ENCODE data around the gene RAD23B.
A peak's percentile ranks its signal among the peaks of the same experiment; 100 is the strongest.

The RAD23B gene

DNA sequence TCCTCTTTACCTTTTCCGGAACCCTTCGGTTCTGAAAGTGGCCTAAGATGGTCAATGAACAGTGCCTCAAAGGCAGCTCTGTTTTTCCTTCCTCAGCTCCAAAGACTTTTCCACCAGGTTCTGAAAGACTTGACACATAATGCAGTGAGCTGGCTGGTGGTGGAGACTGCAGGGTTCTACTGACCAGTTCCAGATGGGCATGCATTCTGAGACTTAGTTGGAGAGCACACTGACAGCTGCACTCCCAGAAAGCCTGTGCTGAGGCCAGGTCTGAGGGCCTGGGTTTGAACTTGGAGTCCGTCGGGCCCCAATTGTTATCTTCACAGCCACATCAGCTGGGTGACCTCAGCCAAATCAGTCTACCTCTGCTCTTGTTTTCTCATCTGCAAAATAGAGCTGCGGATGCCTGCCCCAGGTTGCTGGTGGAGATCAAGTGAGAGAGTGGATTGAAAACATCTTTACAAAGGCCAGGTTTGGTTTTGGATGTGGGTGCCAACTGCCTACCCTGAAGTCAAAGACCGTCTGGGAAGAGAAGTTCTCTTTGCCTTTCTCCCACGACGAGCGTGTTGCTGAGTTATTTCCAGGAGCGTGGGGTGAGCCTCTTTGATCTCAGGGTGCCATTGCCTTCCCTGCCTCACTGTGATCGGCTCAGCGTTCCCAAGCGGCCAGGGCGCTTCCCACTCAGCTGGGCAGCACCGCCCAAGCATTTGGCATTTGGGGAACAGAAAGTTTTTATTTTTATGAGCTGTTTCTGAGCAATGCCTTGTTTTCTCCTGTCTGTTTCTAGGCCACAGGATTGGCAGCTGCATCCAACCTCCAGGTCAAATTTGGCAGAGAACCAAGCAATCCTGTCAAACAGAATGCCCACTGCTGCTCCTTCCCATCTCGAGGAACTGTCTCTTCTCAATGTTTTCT, 54.9 kb downstream of the RAD23B start:
- no peak for DNase-seq

DNA sequence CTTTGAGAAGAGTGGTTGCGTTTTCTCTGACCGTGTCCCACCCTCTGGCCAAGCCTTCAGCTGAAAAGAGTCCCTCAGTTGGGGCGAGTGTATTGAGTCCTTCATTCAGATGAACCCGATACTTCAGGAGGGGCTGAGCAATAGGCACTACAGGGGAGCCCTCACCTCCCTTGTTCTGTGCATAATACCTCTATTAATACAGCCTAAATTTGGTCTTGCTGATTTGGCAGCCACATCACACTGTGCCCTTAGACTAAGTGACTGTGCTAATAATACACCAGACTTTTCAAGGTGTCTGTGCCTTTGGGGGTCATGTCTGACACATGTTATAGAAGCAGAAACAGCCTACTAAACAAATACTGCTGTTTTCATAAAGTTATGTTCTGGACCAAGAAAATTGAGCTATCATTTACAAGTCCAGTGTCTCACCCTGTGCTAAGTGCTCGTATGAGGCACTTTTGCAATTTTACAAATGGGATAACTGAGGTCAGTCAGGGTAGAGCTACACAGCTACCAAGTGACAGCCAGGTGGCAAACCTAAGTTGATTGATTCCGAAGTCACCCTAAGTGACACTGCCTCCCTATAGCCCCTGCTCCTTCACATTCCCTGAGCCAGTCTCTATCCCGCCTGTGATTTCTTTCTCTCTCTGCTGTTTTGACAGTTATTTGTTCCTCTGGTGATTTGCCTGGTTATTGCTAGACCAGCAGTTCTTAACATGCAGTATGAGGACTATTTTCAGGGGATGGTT, 56.0 kb downstream of the RAD23B start:
- no peak for DNase-seq

DNA sequence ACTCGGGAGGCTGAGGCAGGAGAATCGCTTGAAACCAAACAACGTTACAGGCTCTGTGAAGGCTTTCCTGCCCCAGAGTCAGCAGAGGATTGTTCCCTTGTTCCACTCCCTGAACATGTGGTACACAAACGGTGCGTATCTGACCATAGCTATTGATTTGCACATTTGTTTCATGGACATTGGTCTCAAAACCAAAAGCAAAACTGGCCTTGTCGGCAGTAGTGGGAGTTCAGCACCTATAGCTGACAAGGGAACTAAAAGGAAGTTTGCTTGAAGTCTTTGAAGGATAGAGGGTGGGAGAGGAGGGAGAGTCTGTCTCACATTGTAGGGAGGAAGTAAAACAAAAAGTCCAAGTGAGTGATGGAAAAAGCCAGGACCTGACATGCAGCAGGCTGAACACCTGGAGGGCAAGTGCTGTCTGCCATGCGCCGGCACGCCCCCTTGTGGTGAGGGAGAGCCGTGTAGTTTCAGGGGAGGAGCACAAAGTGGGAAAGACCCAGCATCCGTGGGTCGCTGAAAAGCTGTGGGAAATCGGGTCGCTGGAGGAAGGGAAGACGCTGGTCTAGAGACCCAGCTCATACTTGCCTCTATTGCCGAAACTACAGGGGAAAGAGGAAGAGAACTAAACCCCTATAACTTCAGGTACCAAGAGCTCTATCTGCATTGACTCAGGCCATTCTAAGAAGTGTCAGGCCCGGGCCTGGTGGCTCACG, 58.0 kb downstream of the RAD23B start:
- DNase-seq, result peak; percentile 66

DNA sequence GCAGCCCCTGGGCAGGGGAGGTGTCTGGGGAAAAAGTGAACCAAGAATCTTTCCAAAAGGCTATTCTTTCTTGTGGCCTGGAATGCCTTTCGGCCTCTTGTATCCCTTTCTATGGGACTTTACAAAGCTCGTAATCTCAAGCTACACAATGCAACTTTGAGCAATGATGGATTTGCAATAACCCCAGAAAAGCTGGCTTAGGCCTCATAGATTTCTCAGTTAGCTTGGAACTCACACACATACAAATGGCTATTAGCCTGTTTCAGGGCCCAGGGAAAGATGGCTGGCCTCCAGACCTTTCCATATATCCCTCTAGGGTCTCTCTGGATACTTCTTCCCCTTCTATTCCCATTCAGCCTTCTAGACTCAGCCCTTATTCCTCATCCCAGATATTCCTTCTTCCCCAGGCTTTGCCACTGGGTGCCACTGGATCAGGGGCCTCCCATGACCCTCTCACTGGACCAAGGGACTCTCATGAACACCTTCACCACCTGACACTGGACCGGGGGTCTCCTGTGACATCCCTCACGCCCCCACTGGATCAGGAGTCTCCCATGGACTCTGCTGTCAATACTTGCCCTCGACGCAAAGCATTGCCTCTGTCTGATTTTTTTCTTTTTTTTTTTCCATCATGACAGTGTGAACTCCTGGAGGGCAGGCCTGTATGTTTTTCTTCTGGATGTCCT, 59.5 kb downstream of the RAD23B start:
- DNase-seq, result no peak

DNA sequence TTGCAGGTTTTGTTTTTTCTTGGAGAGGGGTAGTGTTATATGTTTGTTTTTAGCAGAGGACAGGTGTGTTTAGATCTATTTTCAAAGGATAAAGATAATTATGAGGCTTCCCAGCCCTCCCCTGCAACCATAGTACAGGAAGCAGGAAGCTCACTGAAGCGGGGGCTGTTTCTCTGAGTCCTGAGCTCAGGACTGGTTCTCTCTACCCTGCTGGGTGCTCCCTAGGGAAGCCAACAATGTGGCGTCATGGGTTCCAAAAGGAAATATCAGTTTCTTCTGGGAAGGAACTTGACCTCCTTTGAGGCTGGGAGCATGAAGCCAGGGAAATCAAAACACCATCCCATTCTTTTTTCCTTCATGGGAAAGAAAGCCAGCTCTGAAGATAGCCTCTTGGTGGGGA, 62.2 kb downstream of the RAD23B start:
- no peak for DNase-seq

DNA sequence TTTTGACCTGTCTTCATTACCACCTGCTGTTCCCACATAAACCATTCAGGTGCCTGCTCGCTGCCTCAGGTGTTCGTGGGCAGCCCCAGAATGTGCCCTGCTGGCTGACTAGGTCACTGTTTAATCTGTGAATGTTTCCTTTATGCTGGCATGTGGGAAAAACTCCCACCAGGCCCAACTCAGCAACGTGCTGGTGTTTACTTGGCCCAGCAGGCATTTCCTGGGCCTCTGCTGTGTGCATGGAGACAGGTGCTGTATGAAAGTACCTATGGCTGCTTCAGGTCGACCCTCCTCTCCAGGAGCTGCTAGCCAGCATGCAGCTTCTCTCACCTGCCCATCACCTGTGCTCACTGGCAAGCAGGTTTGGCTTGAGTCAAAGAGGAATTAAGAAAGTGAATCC, 65.8 kb downstream of the RAD23B start:
- no peak for DNase-seq

DNA sequence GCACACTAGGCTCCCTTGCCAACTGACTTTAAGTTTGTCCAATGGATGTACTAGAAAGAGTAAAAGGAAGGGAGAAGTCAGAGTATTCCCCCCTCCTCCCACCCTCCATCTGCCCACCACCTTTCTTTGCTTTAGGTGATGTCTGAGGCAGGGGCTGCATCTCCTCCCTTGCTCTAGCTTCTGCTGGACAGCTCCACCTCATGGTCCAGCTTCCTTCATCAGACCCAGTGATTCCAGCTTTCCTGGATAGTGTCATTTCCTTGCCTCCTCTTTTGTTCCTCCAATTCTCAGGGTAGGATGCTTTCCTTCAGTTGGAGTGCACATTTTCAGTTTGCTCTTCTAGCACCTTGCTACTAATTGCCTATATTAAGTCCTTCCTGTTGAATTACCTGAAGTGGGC, 67.4 kb downstream of the RAD23B start:
- DNase-seq, result no peak

DNA sequence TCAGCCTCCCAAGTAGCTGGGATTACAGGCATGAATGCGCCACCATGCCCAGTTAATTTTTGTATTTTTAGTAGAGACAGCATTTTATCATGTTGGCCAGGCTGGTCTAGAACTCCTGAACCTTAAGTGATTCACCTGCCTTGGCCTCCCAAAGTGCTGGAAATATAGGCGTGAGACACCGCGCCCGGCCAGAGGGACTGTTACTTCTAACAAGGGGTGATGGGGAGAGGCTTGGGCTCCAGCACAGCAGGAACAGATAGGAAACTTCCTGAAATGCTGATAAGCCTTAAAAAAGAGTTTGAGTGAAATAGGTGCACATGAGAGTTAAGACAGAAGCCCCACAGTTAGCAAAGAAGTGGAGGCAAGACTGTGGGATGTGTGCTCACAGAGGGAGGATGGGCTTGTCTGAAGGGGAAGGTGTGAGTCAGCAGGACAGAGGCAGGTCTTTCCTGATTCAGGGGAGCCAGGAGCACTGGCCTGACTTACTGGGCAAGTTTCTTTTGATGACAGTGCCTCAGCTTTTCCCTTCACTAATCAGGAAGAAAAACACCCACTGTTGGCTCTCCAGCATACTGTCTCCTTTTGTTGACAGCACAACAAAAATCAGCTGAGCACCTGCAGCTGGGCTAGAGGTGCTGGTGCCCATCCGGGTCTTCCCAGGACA, 68.4 kb downstream of the RAD23B start:
- DNase-seq, result no peak

DNA sequence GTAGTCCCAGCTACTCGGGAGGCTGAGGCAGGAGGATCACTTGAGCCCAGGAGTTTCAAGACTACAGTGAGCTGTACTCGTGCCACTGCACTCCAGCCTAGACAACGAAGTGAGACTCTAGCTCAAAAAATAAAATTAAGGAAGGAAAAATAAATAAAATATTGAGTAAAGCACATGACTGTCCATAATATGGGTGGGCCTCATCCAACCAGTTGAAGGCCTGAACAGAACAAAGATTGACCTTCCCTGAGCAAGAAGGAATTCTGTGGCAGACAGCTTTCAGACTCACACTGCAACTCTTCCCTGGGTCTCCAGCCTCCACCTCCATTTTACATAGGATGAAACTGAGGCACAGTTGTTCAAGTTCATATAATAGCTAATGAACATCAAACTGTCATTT, 72.3 kb downstream of the RAD23B start:
- no peak for DNase-seq

DNA sequence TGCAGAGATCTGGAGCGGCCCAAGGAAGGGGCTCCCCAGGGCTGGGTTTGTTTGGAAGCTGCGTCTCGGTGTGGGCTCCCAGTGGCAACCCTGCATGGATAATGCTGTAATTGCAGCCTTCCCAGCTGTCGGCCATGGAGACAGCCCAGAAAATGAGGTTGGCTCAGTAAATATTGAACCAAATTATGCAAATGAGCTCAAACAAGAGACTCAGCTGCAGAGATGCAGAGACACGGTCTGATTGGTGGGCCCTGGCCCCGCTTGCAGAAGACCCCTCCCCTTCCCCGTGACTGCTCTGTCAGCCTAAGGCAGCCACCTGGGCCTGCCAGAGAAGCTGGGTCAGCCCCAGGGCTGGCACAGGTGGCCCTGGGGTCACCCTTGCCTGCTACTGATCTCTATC, 75.9 kb downstream of the RAD23B start:
- no peak for DNase-seq

DNA sequence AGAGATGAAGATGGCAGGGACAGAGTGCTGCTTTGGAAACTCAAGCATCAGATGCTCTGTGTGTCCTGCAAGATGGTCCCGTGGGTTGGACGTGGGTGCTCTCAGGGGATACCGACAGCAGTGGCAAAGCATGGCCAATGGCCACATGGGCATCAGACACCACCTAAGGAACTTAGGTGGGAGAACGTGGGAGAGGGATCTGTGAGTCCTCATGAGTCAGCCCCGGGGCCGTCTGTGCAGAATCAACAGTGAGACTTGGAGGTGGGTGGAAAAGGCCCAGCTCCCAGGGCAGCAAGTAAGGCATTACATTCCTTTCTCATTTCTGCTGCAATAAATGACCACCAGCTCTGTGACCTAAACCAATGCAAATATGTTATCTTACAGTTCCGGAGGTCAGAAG, 77.0 kb downstream of the RAD23B start:
- DNase-seq, result no peak

DNA sequence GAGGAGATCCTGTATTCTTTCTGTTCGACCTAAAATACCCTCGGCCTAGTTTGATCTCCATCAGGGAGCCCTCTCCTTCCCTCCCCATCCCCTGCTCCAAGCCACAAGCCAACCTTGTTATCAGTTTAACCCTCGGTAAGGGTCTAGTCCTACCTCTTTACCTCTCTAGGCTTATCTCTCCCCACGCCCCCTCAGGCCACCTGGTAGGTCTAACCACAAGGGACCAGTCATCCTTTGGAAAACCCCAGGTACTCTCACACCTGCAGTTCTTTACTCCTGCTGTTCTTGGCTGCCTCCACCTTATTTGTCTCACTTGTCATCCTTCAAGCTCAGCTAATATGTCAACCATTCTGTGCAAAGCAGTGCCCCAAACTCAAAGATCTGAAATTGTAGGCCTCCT, 78.7 kb downstream of the RAD23B start:
- no peak for DNase-seq

DNA sequence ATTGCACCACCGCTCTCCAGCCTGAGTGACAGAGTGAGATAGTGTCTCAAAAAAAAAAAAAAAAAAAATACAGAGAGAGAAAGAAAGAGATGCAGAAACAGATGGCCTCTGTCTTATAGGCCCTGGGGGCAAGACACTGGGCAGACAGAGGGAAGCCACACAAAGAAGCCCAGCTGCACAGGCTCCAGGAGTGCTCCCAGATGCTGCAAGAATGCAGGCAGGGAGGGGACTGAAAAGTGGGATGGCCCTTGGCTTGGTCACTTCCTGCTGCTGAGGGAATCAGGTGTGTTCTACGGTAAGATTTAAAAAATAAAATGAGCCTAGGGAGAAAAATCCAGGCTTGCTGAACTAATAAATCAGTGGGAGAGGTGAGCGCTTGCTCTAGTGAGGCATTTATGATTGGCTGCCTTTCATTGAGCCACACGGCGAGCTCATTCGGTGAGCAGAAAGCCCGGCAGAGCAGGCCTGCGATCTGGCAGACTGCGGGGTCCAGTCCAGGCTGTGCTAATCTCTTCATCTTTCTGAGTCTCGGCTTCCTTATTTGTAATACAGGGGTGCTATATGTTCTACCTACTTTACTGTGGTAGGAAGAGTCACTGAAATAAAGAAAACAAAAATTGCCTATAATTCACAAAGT, 80.6 kb downstream of the RAD23B start:
- no peak for DNase-seq

DNA sequence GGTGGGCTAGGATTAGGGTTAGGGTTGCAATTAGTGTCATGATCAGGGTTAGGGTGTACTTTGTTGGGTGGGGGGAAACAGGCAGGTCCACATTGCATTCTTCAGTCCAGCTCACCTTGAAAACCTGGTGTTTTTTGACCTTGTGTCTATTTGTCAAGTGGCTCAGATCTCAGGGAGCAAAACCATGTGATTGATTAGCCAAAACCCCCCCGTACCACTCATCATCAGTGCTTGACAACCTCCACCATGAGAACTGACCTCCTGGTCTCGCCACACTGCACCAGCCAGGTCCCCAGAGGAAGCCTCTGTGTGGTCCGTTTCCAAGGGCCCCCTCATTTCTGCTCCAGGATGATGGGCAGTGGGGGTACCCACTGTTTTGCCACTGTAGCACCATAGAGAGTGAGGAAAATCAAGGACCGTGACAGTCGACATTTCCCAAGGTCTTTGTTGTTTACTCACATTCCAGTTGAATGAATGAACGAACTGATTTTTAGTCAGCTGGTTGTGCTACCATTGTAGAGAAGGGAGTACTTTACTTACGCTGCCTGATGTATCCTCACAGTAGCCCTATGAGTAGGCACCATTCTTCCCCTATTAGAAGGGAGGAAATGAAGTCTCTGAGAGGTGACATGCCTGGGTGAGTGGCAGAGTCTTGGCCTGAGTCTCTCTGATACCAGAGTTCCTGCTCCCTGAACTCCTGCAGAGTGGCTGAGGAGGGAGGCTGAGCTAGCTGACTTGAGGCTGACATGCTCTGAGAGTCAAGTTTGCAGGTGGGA, 84.8 kb downstream of the RAD23B start:
- no peak for DNase-seq

DNA sequence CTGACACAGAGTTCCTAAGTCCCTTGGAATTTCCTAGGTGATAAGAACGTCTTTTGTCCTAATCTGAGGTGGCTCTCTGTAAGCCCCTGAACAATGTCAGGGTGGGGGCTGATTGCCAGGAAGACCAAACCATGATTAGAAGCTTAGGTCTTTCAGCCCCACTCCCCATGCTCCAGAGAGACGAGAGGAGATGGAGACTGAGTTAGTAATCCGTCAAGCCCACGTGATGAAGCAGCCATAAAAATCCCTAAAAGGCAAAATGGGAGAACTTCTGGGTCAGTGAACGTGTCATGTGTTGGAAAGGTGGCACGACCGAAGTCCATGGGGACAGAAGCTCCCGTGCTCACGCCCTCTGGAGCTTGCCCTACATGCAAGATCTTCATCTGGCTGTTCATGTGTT, 85.6 kb downstream of the RAD23B start:
- DNase-seq, result no peak

DNA sequence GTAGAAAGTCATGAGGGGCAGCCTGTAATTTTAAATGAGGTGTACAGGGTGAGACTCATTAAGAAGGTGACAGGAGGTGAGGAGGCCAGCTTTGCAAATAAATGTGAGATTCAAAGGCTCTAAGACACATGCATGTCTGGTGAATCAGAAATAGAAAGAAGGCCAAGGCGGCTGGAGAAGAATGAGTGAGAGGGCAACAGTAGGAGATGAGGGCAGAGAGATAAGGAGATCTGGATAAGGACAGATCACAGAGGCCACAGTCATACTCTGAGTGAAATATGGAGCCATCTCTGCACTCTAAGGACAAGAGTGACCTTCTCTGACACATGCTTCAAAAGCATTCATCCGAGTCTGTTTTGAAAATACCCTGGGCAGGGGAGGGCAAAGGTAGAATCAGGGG, 90.7 kb downstream of the RAD23B start:
- no peak for DNase-seq

DNA sequence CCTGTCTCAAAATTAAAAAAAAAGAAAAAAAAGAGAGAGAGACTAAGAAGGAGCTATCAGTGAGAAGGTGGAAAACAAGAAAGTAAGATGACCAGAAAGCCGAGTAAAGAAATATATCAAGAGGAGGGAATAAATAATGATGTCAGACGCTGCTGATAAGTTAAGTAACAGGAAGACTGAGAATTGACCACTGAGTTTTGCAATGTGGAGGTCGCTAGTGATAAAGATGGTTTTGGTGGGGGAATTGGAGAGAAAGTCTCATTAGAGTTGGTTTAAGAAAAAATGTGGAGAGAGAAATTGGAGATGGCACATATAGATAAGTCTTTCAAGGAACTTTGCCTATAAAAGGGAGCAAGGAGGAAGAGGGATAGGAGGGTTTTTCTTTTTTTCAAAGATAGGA, 91.9 kb downstream of the RAD23B start:
- no peak for DNase-seq

DNA sequence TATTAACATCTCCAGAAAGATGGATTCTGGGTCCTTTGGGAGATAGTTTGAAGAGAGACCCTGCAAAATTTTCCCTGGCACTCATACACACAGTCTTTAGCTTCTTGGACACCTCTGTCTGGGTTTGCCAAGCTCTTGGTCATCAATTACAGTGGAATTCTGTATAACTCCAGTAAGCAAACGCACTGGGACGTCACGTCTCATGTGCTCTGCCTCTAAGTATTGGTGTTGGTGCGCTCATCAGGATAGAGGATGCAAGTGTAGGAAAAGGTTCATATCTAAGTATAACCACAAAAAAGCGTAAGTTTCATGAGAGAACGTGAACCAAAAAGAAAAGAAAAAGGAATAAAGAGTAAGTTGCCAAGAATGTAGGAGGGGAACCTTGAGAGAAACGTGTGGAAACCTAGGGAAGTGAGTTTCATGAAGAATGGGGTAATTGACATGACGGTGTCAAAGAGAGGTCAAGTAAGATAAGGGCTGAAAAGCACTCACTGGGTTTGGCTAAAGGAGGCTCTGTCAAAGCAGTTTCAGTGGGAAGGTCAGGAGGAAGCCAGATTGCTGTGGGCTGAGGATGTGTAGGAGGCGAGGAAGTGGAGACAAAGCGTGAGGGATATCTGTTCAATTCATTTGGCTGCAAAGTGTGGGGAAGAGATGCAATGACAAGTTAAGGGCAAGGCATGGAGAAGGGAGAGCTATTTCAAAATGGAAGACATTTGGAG, 92.7 kb downstream of the RAD23B start:
- no peak for DNase-seq

DNA sequence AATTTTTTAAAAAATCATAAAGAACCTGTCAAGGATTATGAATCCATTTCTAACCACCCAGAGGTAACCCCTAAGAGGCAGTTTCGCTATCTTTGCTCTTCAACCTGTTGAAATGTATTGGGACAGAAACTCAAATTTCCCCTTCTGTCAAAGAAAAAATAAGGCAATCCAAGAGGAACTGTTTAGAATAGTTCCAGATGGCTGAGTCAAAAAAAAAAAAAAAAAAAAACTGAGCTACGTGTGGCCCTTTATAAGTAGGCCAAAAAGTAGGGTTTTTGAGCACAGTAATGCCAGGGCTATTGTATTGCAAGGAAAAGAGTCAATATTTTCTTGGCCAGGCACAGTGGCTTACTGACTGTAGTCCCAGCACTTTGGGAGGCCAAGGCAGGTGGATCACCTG, 94.9 kb downstream of the RAD23B start:
- no peak for DNase-seq

All from CD4-positive, alpha-beta T cell treated with Interferon gamma for 1 hour (primary cell).